Cerebellar nuclear complex (tissue), 1 donor: ENCODE measurements around the gene METTL25B.

Experiments used
- DNase-seq, 2 experiments: peaks; one replicate each; lab custom pipeline; 2025; lab: John Stamatoyannopoulos, UW

Gene METTL25B

DNA sequence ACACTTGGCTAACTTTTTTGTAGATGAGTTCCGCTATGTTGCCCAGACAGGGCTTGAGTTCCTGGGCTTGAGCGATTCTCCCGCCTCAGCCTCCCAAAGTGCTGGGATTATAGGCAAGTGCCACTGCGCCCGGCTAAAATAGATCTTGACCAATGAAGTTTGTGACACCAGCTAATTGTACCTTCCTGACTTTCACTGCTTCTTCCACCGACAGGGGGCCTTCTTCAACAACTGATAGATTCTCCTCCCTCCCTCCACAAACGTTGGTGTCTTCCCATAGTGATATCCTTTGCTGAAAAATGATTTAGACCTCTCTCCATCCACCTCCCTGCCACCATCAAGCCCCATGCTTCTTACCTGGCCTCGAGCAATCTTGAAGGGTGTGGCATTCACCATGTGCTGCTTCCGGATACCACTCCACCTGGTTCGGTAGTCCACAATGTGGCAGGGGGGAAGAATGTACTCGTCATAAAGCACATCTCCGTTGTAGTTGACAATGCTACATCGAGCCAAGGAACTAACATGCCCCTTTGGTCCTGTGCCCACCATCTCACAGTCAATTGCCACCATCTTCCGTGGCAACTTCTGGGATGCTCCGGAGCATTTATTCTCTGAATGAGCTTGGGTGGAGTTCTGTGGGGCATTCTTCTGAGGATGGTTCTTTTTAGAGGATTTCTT lies 1.6 kb upstream of the METTL25B start:
- no peak for DNase-seq

DNA sequence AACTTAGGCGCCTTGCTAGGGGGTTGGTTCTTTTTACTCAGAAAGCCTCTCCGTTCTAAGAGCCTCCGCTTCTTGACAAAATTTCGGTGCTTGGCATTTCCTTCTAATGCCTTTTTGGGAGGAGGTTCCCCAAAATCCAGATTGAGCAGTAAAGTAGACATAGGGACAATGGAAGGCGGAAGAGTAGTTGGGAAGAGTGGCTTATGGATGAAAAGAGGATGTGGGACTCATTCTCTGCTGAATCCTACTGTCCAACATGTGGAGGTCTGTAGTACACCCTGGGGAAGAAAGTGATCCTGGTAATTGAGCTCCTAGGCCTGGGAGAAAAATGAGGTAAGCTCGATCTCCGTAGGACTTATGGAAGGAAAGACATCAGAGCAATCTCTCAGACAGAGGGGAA lies 777 bp upstream of the METTL25B start:
- DNase-seq: no peak

DNA sequence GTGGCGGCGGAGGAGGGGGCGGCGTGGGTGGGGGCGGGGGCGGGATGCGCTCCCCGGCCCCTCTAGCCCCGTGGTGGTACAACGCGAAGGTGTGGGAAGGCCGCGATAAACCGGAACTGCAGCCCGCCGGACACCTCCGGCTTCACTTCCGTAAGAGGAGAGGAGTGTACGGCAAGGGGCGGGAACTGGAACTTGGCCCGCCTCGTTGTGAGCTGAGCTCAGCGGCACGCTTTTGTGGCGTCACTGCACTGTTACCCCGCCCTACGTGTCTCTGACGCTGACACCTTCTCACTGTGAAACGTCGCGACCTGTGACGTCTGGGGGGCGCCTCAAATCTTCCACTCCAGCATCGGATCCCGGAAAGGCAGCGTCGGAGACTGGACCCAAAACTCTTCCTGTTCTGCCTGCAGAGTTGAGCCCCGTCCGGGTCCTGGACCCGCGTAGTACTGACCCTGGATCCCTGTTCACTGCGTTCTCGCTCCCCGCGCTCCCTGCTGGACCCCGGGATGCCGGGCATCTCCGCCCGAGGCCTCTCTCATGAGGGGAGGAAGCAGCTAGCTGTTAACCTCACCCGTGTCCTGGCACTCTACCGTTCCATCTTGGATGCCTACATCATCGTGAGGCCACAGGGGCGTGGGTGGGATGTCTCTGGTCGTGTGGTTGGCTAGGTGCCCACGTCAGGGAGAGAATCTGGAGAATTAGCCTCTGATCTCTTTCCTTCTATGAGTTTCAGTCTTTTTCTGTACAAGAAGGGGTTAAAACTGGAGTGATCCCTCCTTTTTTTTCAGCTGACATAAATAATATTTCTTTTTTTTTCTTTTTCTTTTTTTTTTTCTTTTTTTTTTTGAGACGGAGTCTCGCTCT lies 562 bp downstream of the METTL25B start, which contains the start of gene ISG20L2:
ISG20L2 (minus strand) TSS at position 168 of the 864 bp plus-strand sequence. CDS start 1,114 bp downstream, outside the sequence.
- DNase-seq: peak; percentile 82 to 89

DNA sequence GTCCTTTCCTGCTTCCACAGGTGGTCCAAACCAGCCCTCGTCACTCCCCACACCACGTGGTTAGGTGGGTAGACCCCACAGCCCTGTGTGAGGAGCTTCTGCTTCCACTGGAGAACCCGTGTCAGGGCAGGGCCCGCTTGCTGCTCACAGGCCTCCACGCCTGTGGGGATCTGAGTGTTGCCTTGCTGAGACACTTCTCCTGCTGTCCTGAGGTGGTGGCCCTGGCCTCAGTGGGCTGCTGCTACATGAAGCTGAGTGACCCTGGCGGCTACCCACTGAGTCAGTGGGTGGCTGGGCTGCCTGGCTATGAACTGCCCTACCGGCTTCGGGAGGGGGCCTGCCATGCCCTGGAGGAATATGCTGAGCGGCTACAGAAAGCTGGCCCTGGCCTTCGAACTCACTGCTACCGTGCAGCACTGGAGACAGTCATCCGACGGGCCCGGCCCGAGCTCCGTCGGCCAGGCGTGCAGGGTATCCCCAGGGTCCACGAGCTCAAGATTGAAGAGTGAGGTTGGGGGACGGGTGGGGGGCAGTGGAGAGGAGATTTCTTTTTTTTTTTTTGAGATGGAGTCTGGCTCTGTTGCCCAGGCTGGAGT lies 5.8 kb downstream of the METTL25B start:
- DNase-seq: no peak

DNA sequence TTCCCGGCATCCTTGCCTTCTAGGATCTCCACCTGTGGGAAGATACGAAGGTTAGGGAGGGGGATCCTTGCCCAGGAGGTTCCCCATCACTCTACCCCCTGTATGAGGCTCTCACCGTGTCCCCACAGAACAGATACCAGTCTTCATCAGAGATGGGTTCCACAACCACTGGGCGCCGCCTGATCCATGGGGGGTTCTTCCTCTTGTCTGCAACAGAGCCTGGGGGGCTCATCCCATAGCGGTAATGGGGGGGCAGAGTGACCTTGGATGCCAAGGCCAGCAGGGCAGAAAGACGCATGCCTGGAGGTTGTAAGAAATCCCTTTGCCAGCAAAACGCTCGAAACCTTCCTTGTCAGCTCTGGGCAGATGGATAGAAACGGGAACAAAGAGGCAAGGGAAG lies 10.1 kb downstream of the METTL25B start:
- DNase-seq: no peak

DNA sequence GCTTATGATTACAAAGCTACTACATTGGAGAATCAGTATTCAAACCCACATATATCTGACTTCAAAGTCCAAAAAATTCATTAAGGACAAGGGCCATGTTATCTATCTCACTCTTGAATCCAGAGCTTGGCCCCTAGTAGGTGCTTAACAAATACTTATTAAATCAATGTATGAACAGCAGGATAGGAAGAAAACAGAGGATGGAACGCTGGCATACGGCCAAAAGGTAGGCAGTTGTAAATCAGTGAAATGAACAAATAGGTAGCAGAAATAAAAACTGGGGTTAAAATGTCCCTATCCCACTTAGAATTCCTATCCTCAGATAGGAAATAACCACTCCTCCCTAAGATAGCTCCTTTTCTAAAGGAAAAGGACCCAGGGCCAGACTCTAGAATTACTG lies 10.6 kb downstream of the METTL25B start:
- no peak for DNase-seq

DNA sequence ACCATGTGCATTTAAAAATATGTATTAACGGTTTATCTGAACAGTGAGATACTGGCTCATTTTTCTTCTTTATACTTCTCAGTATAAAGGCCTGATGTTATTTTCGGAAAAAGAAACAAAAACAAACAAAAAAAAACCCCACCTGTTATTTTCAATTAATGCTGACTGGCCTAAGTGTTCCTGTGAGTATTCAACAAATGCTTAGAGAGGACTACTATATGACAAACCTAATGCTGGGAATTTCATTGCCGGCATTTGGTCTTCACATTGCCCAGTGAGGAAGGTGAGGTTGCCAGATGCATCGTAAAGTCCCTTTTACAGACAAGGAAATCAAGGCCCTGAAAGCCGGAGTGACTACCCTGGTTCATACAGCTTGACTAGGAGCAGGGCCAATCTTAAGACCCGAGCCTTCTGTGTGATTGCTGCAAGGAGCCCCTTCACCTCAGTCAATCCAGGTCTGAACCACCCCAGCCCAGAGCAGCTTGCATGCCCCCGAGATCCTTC lies 12.0 kb downstream of the METTL25B start:
- no peak for DNase-seq

DNA sequence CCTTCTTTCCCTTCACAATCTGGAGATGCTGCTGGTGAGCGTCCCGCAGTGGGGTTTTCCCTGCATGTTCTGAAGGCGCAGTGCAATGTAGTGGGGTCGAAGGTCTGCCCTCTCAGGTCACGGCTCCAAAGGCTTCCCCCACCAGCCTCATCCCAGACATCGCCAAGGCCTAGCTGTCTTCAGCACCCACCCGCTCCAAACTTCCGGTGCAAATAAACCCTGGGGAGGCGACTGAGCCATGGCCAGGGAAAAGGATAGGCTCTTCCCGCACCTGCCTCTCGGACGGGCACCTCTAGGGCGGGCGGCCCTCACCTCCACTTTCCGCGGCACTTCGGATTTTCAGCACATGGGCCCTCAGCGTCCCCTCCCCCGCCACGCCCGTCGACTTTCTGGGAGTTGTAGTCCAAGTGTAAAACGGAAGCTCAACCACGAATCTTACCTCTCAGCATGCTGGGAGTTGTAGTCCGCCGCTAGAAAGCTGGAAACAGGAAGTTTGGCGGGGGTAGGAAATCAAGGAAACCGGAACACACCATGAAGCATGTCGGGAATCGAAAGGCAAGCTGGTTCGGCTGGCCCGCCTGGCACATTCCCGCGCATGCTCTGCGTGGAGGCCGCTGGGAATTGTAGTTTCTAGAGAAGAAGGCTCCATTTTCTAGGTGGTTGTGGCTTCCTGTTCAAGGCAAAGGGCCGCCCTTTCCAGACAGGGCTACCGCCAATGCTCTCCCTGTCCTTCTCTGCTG lies 12.6 kb downstream of the METTL25B start, which contains the start of gene MRPL24:
MRPL24 (minus strand) TSS at position 348 of the 740 bp plus-strand sequence. CDS start 2,384 bp downstream, outside the sequence.
- DNase-seq: peak; percentile 93 to 95

DNA sequence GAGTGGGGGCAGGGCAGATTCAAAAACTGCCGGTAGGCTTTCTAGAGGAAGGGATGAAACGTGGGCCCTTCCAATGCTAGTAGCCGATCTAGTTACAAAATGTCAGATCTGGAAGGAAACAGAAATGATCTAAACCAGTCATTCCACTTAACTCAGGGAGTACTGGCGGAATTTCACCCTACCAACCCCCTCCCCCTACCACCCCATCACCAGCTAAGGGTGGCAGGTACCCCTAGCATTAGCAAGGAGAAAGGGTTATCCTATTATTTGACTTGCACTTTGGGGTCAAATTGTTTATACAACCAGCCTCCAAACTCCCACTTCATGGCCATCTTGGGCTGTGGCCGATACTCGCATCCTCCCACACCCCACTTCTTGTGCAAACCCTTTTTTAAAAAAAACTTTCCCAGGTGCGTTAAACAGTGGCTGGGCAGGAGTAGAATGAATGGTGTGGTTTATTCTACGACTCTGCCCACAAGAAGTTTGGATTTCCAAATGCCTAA lies 13.3 kb downstream of the METTL25B start:
- DNase-seq: no peak

DNA sequence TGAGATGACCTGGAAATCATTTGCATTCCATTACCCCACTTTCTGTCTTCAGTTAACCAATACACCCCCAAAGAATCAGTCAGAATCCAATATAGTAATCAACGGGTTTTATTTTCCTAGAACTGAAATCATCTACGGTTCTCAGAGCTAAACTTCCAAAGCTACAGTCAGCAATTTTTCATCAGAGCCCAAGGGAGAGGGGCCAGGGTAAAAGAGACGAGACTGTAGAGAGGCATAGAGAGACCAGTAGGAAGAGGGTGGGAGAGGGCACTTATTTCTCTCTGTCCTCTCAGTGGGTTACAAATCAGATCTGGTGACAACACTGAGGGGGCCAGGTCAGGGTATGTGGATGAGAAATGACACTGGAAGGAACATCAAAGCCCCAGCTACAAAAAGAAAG lies 13.7 kb downstream of the METTL25B start:
- no peak for DNase-seq

DNA sequence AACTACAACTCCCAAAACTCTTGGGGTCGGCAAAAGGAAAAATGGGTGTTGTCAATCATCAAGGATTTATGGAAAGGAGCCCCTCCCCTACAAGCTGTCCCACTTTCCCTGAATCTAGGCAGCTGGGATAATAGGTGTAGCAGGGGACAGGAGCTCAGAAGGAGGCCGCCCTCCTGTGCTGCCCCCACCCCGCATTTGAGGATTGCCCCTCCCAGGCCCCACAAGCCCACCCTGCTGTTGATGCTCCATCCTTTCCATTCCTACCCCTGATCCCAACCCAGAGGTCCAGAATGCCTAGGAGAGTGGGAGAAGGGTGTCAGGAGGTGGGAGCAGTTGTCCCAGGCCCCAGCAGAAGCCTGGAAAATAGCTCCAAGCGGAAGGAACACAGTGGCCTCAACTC lies 14.5 kb downstream of the METTL25B start:
- no peak for DNase-seq

DNA sequence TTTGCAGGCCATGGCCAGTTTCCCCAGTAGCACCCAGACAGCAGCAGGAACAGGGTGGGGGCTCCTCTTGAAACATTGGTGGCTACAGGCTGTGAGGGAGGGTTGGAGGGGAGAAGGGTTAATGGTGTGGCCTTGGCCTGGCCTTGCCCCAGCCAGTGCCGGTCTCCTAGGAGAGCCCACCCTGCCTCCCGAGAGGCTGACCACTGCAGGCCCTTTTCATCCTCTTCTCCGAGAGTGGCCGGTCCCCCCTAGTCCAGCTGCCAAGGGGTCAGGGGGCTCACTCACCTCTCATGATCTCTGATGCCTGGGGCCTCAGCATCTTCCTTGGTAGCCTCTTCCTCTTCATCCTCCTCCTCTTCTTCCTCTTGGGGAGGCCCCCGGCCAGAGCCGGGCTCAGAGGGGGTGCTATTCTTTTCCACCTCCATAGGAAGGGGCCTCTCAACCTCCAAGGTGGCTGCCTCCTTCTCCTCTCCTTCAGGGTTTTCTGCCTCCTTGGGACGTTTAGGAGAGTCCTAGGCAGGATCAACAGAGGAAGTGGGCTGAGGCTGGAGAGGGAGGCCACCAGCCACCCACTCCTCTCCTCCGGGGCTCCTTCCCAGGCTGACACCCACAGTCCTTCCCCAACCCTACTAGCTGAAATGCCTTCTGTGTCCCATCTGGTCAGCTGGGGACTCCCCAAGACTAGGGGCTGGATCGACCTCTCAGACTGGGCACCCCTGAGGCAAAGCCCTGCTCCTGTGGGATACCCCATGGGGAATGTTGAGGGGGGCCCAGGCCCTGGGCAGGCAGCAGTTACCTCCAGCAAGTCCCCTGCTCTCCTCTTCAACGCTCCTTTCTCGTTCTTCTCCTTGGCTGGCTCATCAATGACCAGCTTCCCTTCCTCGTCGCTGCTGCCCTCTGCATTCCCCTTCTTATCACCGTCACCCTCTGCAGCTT lies 15.4 kb downstream of the METTL25B start:
- DNase-seq: no peak

DNA sequence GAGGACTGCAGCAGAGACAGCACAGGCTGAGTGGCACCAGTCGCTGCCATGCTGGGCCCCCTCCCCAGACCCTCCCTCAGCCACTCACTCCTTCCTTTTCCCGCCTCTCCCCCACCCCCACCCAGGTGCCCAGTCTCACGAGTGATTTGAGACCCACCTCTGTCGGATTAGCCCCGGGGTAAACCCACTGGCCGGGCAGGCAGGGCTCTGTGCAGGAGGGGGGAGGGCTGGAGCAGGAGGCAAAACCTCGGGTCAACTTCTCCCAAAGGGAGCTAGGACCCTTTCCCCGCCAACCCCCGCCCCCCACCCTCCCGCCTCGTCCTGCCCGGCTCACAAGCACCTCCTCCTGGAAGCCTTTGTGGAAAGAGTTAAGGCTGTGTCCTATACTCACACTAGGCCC lies 16.1 kb downstream of the METTL25B start:
- no peak for DNase-seq

DNA sequence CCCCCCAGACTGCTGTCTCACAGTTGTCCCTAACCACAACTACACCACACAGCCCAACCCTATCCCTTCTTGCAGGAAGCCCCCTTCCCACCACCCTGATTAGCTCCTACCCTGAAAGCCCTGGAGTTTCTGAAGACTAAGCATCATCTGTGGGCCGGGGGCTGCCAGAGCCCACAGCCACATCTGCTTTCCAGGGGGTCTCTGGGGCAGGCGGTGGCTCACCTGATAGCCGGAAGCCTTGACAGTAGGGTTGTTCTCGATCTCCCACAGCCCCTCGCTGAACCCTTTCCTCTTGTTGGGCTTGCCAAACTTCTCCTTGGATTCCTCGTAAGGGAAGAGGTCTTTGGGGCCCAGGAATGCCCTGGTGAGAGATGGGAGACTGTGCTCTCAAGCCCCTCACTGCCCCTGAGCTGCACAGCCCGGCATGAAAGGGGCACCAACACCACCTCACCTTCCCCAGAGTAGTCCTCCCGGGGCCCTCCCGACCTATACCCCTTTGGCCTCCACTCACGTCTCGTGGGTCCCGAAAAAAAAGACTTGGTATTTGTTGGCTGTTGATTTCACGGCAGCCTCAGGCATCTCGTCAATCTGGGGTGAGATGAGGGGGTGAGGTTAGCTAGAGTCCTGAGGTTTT lies 16.6 kb downstream of the METTL25B start:
- no peak for DNase-seq

DNA sequence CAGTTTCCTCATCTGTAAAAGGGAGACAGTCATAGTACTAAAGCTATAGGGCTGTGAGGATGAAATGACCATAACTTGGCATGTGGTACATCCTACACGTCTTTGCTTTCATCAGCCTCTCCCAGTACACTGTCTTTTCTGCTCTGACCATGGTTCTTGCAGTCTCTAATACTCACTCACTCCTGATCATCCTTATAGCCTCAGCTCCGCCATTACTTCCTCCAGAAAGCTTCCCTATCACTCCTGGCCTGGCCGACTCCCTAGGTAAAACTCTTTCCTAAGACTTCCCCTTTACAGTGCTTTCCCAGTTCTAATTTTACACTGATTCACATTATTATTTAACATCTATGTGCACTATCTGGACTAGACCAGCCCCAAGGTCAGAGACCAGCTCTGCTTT lies 17.6 kb downstream of the METTL25B start:
- DNase-seq: no peak

DNA sequence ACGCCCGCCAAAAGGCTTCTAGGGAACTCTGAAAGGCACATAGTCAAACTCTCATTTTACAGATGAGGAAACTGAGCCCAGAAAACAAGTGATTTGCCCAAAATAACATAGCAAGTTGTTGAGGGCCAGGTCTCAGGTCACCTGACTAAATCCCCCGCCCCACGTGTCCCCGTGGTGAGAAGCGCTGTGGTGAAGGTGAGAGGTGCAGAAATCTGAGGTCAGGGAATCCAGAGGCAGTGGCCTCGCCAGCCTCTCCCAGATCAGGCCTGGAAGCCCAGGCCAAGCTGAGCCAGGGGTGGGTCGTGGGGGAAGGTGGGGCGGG lies 18.1 kb downstream of the METTL25B start:
- no peak for DNase-seq

DNA sequence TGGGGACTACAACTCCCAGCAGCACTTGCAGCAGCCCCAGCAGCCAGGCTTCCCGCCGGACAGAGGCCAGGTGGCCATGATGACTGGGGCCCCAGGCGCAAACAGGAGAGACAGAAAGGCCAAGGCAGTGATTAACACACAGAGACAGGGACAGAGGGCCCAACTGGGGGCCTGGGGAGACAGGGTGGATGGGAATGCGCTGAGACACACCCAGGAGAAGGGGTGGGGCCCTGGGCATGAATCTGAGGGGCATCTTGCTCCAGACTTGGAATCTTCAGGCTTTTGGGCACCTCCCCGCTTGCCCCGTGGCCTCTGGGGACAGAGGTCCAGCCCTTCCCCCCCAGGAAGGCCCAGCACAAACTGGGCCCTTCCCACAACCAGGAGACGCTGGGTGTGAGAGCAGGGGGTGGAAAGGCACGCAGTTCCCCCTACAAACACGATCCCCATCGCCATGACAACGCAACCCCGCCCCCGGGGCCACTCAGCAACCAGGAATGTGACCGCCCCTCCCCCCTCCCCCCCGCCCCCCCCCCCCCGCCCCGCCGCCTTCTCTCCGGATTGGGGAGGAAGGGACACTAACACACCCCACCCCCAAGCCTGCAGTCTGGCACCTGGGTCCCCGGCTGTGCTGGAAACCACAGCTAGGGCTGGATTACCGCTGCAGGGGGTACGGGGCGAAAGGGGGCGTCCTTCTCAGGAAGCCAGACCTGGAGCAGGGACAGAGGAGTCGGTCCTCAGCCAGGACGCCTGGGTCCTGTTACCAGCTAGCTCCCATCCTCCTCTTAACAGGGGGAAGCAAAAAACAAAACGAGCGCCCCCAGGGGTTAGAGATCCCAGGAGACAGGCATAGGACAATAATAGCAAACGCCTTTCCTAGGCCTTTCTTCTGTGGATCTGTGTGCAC lies 18.7 kb downstream of the METTL25B start:
- DNase-seq: peak in 1 of 2 experiments; percentile 46

DNA sequence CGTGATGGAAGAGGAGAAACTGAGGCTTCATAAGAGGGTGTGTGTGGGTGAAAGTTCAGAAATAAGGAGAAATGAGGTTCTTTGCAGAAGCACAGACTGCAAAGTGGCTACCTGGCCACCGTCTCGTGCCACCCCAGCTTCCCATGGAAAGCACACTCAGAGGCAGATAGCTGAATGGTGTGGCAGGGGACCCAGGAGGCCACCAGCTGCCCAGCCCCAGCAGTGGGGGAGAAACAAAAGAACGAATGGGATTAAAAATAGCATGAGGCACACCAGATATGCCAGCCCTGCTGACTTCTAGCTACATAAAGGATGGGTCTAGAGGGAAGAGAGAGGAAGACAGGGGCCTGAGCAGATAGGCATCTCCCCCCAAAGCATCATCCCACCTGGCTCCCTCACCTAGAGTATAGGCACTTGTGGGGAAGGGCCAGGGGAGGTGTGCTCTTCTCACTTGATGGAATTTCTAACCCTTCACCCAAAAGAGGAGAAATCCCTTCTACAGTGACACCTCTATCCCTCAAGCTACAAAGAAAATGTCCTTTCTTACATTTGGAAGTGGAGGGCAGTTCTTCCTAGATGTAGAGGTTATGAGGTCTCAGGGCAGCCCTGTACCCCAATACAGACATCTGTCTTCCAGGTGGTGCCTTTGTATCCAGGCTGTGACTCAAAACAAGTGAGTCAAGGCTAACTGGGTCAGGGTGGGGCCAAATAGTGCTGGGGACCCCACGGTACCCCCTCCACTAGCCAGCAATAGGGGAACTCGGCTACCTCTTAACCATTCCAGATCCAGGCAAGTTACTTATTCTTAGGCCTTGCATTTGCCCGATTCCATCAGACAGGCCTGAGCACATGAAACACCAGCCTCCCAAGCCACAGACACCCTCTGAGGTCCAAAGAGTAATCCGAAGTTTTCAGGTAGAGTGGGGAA lies 19.7 kb downstream of the METTL25B start:
- DNase-seq: no peak
